ENCODE data around the gene PPP3CB. TPM values are rescaled to one million over a fixed set of nuclear protein-coding genes. Genes with fewer than 3 reads are reported as not detected.

The PPP3CB gene
- total and polyA plus RNA-seq, 2 donors (not counting 3 experiments of a cell fraction or from before 2014, with no cell fraction given): 13.5 to 30.4 TPM

DNA sequence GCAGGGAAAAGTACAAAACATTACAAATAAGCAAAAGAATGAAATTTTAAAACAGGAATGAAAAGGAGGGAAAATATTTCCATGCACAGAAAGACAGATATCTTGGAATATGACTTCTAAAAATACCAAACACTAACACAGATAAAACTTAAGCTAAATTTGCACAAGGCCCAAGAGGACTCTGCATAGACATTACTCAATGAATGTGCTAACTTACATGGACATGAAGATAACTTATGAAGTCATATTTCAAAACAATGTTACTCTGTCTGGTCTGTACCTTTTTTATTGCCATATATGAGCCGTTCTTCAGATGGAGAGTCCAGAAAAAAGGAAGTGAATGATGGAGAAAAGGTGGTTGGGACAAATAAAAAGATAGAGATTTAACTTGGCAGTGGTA is 47.4 kb downstream of the PPP3CB start:
- CTCF ChIA-PET: no interaction called here
- Histone ChIP-seq H3K9me3 (replicated peaks; ENCODE audit: control insufficient read depth, insufficient read depth, low read length) (no peaks in the 10 kb centered on the region), H3K79me2 (ENCODE audit: control insufficient read depth, insufficient read depth, low read length) (no peaks in the 10 kb centered on the region), H3K27me3 (ENCODE audit: control insufficient read depth in 2 of 2, insufficient read depth in 2 of 2, low read length in 2 of 2) (no peaks in the 10 kb centered on the region), H3K9ac (replicated peaks; ENCODE audit: extremely low read depth, insufficient read depth, low read length) (no peak overlapping the region), H4K20me1 (replicated peaks; ENCODE audit: control insufficient read depth, extremely low read depth, insufficient read depth, low read length) (no peaks in the 10 kb centered on the region), H2AFZ (ENCODE audit: low read depth, low read length) (no peak overlapping the region), H3K27ac (ENCODE audit: insufficient read depth, low read depth, low read length) (no peak overlapping the region), H3K4me3 (replicated peaks in 1 of 3; ENCODE audit: insufficient read depth in 1 of 3, low read depth in 1 of 3, low read length in 3 of 3) (no peak overlapping the region), H3K4me1 (ENCODE audit: control insufficient read depth, extremely low read depth, insufficient read depth, low read length) (no peaks in the 10 kb centered on the region), H3K4me2 (ENCODE audit: insufficient read depth, low read length) (no peak overlapping the region), H3K36me3 (ENCODE audit: control insufficient read depth in 2 of 2, extremely low read depth in 1 of 2, insufficient read depth in 2 of 2, low read length in 2 of 2) (peaks cover 0 to 1% of the 10 kb centered on the region in 2 experiments), H3K9me1 (replicated peaks; ENCODE audit: control insufficient read depth, extremely low read depth, insufficient read depth, low read length) (no peaks in the 10 kb centered on the region)
- TF ChIP-seq, protein P1, sequence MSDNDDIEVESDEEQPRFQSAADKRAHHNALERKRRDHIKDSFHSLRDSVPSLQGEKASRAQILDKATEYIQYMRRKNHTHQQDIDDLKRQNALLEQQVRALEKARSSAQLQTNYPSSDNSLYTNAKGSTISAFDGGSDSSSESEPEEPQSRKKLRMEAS (IDR thresholded peaks at IDR 0.05; ENCODE audit: insufficient read depth, insufficient read length): no peak
- TF ChIP-seq GATA2 (IDR thresholded peaks at IDR 0.05; ENCODE audit: insufficient read depth, insufficient read length, low read depth, low read length) (no peak), POLR2AphosphoS5 (IDR thresholded peaks at IDR 0.05; ENCODE audit: insufficient read depth, low read depth, low read length) (no peak), POLR2A (IDR thresholded peaks at IDR 0.05; ENCODE audit: low read depth, low read length) (no peak), MYC (IDR thresholded peaks at IDR 0.05; ENCODE audit: low read depth, low read length) (no peak), JUN (IDR thresholded peaks at IDR 0.05; ENCODE audit: borderline replicate concordance, insufficient read depth, insufficient read length, low read depth) (no peak), EZH2 (IDR thresholded peaks at IDR 0.05; ENCODE audit: borderline replicate concordance, low read depth, low read length, severe bottlenecking) (no peak), FOS (IDR thresholded peaks at IDR 0.05; ENCODE audit: borderline replicate concordance, insufficient read depth, low read length) (no peak)
- TF ChIP-seq, protein P2, sequence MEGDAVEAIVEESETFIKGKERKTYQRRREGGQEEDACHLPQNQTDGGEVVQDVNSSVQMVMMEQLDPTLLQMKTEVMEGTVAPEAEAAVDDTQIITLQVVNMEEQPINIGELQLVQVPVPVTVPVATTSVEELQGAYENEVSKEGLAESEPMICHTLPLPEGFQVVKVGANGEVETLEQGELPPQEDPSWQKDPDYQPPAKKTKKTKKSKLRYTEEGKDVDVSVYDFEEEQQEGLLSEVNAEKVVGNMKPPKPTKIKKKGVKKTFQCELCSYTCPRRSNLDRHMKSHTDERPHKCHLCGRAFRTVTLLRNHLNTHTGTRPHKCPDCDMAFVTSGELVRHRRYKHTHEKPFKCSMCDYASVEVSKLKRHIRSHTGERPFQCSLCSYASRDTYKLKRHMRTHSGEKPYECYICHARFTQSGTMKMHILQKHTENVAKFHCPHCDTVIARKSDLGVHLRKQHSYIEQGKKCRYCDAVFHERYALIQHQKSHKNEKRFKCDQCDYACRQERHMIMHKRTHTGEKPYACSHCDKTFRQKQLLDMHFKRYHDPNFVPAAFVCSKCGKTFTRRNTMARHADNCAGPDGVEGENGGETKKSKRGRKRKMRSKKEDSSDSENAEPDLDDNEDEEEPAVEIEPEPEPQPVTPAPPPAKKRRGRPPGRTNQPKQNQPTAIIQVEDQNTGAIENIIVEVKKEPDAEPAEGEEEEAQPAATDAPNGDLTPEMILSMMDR (IDR thresholded peaks at IDR 0.05; ENCODE audit: extremely low read depth in 1 of 2, insufficient read depth in 1 of 2, low read depth in 1 of 2, low read length in 2 of 2): no peak
- dilution Hi-C loops (cut with MboI; ENCODE audit: extremely low pct_ligation_motif_present, low sequenced_read_pairs): no loop called here
- intact Hi-C loops (cut with micrococcal nuclease): no loop called here
- no peak for FAIRE-seq
- no TSS peak for BruUV-seq (replicated peaks)
- POLR2A ChIA-PET: no interaction called here
- no peak for DNase-seq (ENCODE audit: low read depth, low spot score)

All from endothelial cell of umbilical vein (primary cell).